MCF 10A (cell line): ENCODE measurements around the gene PEX7. TPM values are rescaled to one million over a fixed set of nuclear protein-coding genes. Genes with fewer than 3 reads are reported as not detected.
A peak's percentile ranks its signal among the peaks of the same experiment; 100 is the strongest.

Source experiments
- BruUV-seq: library from RNA; stranded (reverse); fragments of 400-500 nt; replicated peaks from 2 replicates; lab custom pipeline; 2021; lab: Mats Ljungman, UMichigan
- CTCF ChIA-PET: fragments of 300-600 bp; sonication (Branson Sonifier 250); formaldehyde crosslinking; extraction: SDS; loops from one replicate; lab custom pipeline; 2021; ENCODE audit warnings: antibody characterized with exemption, inconsistent platforms; lab: Yijun Ruan, JAX
- POLR2A ChIA-PET: fragments of 300-600, 350-650 bp; sonication (Branson Sonifier 250); formaldehyde crosslinking; extraction: SDS; loops from one replicate; lab custom pipeline; 2020; ENCODE audit warnings: antibody characterized with exemption, inconsistent platforms; lab: Yijun Ruan, JAX
- DNase-seq: peaks from one replicate; pipeline ENCODE4 v3.0.0-alpha.2; 2018; ENCODE audit not compliant: unreplicated experiment
- H3K27ac Mint-ChIP-seq: one replicate; pipeline ENCODE4 v1.8.0; 2022; ENCODE audit warnings: mild to moderate bottlenecking, low read depth, mixed read lengths; ENCODE audit not compliant: unreplicated experiment
- H3K27me3 Mint-ChIP-seq: one replicate; pipeline ENCODE4 v1.8.0; 2022; ENCODE audit warnings: mixed read lengths; ENCODE audit not compliant: insufficient read depth, unreplicated experiment
- H3K36me3 Mint-ChIP-seq: one replicate; pipeline ENCODE4 v1.8.0; 2022; ENCODE audit warnings: mild to moderate bottlenecking, moderate library complexity, mixed read lengths; ENCODE audit not compliant: insufficient read depth, unreplicated experiment
- H3K4me1 Mint-ChIP-seq: one replicate; pipeline ENCODE4 v1.8.0; 2022; ENCODE audit warnings: mixed read lengths; ENCODE audit not compliant: insufficient read depth, unreplicated experiment
- H3K4me3 Mint-ChIP-seq: one replicate; pipeline ENCODE4 v1.8.0; 2022; ENCODE audit warnings: mild to moderate bottlenecking, moderate library complexity, mixed read lengths; ENCODE audit not compliant: unreplicated experiment
- H3K9me3 Mint-ChIP-seq: one replicate; pipeline ENCODE4 v1.8.0; 2022; ENCODE audit warnings: mixed read lengths; ENCODE audit not compliant: unreplicated experiment
- intact Hi-C: fragments of 100-400 bp; cut with micrococcal nuclease; formaldehyde crosslinking; loops from 2 replicates; pipeline ENCODE4 v1.14.1; 2022
- total RNA-seq: library from RNA; stranded (reverse); gene quantifications from 2 replicates; pipeline ENCODE4 v1.2.3, GENCODE V29; 2022
- TF ChIP-seq, protein P1 (sequence below): fragments of 200-600 bp; IDR thresholded peaks from one replicate; pipeline ENCODE4 v1.8.0; 2022; ENCODE audit warnings: antibody characterized with exemption, mild to moderate bottlenecking; ENCODE audit not compliant: unreplicated experiment

PEX7 gene
- total RNA-seq, 1 experiment from 2014 or later, result 6.0 TPM

DNA sequence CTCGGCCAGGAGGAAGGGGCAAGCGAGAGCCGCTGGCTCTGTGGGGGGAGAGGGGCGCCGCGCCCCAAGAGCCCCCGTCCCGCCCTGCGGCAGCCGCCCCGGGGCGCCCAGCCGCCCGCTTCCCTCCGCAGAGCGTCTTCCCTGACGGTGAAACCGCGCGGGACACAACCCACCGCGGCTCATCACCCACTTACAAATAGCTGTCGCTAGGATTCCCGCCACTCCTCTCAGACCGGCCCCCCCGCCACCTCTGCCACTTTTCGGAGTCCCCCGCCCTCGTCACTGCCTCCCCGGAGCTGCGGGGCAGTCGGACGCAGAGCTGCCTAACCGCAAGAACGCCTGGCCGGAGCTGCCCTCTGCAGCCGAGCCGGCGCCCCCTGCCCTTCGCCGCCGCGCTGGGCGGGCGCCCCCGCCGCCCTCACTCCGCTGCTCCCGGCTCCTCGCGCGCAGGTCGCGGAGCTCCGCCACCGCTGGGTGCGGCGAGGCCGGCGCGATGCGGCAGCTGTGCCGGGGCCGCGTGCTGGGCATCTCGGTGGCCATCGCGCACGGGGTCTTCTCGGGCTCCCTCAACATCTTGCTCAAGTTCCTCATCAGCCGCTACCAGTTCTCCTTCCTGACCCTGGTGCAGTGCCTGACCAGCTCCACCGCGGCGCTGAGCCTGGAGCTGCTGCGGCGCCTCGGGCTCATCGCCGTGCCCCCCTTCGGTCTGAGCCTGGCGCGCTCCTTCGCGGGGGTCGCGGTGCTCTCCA, 99.7 kb downstream of the PEX7 start, which contains the start of gene SLC35D3:
TSS of gene SLC35D3 (plus strand) at position 366 of the 749 bp plus-strand sequence. CDS start at position 494, 128 bp downstream.
- BruUV-seq, result no TSS peak
- intact Hi-C loops, result no loop called here
- ChIA-PET CTCF (interaction anchor here (0.6 to 1.0 kb wide), 2 partner anchors 78 to 86 kb away, joined by 3 to 8 read pairs; no protein-coding TSS in a partner anchor), POLR2A (interaction anchor here (1.0 kb wide), 1 partner anchor 92 kb away, joined by 4 read pairs; no protein-coding TSS in a partner anchor)
- Mint-ChIP-seq H3K36me3 (no peaks in the 10 kb centered on the region), H3K27ac (no peak within 1 kb of the TSS), H3K4me1 (no peaks in the 10 kb centered on the region), H3K4me3 (peak within 1 kb of the TSS; percentile 73), H3K27me3 (peaks cover 11% of the 10 kb centered on the region), H3K9me3 (no peaks in the 10 kb centered on the region)
- DNase-seq, result no peak
- TF ChIP-seq, protein P1, sequence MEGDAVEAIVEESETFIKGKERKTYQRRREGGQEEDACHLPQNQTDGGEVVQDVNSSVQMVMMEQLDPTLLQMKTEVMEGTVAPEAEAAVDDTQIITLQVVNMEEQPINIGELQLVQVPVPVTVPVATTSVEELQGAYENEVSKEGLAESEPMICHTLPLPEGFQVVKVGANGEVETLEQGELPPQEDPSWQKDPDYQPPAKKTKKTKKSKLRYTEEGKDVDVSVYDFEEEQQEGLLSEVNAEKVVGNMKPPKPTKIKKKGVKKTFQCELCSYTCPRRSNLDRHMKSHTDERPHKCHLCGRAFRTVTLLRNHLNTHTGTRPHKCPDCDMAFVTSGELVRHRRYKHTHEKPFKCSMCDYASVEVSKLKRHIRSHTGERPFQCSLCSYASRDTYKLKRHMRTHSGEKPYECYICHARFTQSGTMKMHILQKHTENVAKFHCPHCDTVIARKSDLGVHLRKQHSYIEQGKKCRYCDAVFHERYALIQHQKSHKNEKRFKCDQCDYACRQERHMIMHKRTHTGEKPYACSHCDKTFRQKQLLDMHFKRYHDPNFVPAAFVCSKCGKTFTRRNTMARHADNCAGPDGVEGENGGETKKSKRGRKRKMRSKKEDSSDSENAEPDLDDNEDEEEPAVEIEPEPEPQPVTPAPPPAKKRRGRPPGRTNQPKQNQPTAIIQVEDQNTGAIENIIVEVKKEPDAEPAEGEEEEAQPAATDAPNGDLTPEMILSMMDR, result no peak

DNA sequence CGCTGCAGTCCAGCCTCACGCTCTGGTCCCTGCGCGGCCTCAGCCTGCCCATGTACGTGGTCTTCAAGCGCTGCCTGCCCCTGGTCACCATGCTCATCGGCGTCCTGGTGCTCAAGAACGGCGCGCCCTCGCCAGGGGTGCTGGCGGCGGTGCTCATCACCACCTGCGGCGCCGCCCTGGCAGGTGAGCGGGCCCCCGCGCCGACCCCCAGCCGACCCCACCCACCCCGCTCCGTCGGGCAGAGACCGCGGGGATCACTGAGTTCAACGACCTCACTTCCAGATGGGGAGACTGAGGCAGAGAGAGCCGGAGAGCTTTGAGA, 100.3 kb downstream of the PEX7 start:
- no peak for DNase-seq
- Mint-ChIP-seq H3K4me1 (no peaks in the 10 kb centered on the region), H3K36me3 (no peaks in the 10 kb centered on the region), H3K27ac (no peak overlapping the region), H3K9me3 (no peaks in the 10 kb centered on the region), H3K4me3 (peak overlapping the region; percentile 73), H3K27me3 (peaks cover 11% of the 10 kb centered on the region)
- CTCF ChIA-PET, result interaction anchor here (0.6 to 1.0 kb wide), 2 partner anchors 78 to 86 kb away, joined by 3 to 8 read pairs; no protein-coding TSS in a partner anchor
- TF ChIP-seq, protein P1, result no peak
- BruUV-seq, result no TSS peak
- POLR2A ChIA-PET, result no interaction called here
- intact Hi-C loops, result no loop called here

DNA sequence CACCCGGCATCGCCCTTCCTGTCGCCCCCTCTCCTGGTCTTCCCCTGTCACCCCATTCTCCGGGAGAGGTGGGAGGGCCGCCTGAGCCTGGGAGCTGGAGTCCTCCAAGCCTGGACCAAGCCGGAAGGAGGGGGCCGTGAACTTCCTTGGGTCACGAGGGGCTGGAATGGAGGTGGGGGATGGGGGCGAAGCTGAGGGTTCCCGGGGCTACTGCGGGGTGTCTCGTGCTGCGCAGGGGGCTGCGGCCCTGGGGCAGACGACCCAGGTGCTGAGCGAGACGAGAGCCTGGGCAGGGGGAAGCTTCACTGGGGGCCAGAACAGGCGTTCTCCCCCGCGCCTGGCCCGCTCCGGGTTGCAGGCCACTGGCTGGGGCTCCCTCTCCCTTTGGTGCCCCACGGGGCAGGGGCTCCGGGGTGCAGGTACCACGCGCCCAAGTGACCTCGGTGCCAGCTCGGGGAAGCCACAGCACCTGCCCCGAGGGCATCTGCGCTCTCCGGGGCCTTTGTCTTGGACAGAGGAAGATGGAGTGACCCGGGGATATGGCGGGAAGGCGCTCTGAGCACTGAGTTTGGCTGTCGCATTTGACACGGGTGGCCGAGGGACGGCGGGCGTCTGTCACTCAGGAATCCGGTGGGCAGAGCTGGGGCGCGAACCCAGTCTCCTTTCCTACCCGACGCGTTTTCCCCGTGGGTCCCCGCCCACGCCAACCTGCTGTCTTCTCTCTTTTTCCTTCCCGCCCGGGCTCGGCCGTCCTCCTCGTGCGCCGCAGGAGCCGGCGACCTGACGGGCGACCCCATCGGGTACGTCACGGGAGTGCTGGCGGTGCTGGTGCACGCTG, 100.9 kb downstream of the PEX7 start:
- POLR2A ChIA-PET, result no interaction called here
- CTCF ChIA-PET, result interaction anchor here (0.6 kb wide), 1 partner anchor 78 kb away, joined by 3 read pairs; no protein-coding TSS in a partner anchor
- Mint-ChIP-seq H3K4me3 (no peak overlapping the region), H3K4me1 (no peaks in the 10 kb centered on the region), H3K36me3 (no peaks in the 10 kb centered on the region), H3K27me3 (peaks cover 11% of the 10 kb centered on the region), H3K9me3 (no peaks in the 10 kb centered on the region), H3K27ac (no peak overlapping the region)
- intact Hi-C loops, result no loop called here
- BruUV-seq, result no TSS peak
- no peak for DNase-seq
- TF ChIP-seq, protein P1, result no peak
